B cell (primary cell): Measurements from ENCODE around the gene FSTL3. TPM values are rescaled to one million over a fixed set of nuclear protein-coding genes. Genes with fewer than 3 reads are reported as not detected.
"Not testable (repeated sequence)": the region's sequence is repeated elsewhere in the genome, so short reads cannot be mapped to it uniquely, and the experiment has no call there.

ENCODE experiments used
- ATAC-seq: fragments of 200-7000 bp; cut with Tn5 transposase; one replicate; pipeline ENCODE4 v1.10.0; 2021; ENCODE audit warnings: low read depth, mild to moderate bottlenecking, moderate number of reproducible peaks, moderate library complexity
- CTCF ChIA-PET: fragments of 350-600 bp; sonication (Branson Sonifier 250); formaldehyde crosslinking; loops from one replicate; lab custom pipeline; 2021; ENCODE audit warnings: antibody characterized with exemption, inconsistent platforms; lab: Charles Lee
- POLR2A ChIA-PET: fragments of 350-600 bp; sonication (Branson Sonifier 250); formaldehyde crosslinking; loops from one replicate; lab custom pipeline; 2021; ENCODE audit warnings: antibody characterized with exemption; lab: Charles Lee
- DNase-seq: peaks from one replicate; pipeline ENCODE4 v3.0.0; 2013
- H2AFZ ChIP-seq: 2 replicates; pipeline ENCODE4 v1.6.1; 2012; ENCODE audit warnings: mild to moderate bottlenecking, low read depth, low read length; ENCODE audit not compliant: insufficient read depth, poor library complexity, severe bottlenecking
- H3K27ac ChIP-seq, 2 donors: 1 replicate in 1 of 2; 2 replicates in 1 of 2; pipeline ENCODE4 v1.5.1; 2012 to 2013; ENCODE audit warnings: low read length in 2 of 2, mild to moderate bottlenecking in 2 of 2, moderate library complexity in 1 of 2
- H3K27me3 ChIP-seq, 4 experiments: fragments of 200-600 bp in 1 of 4; sonication (generic) in 1 of 4; replicated peaks in 1 of 4; 1 replicate in 2 of 4; 2 replicates in 2 of 4; pipeline versions ENCODE4 v1.6.1 to v1.7.0; 2013 to 2016; ENCODE audit warnings: low read length in 3 of 4, mild to moderate bottlenecking in 2 of 4, mixed read lengths in 1 of 4, moderate library complexity in 1 of 4; ENCODE audit not compliant: insufficient read depth in 4 of 4, control insufficient read depth in 3 of 4; ENCODE audit errors: control extremely low read depth in 1 of 4
- H3K36me3 ChIP-seq, 2 experiments: replicated peaks in 1 of 2; 1 replicate in 1 of 2; 2 replicates in 1 of 2; pipeline versions ENCODE4 v1.6.1 to v1.7.1; 2013; ENCODE audit warnings: low read length in 1 of 2; ENCODE audit not compliant: insufficient read depth in 2 of 2, control insufficient read depth in 1 of 2; ENCODE audit errors: control extremely low read depth in 1 of 2, extremely low read depth in 1 of 2
- H3K4me1 ChIP-seq, 2 donors: fragments of 200-600 bp in 1 of 2; sonication (generic) in 1 of 2; 1 replicate in 1 of 2; 2 replicates in 1 of 2; pipeline versions ENCODE4 v1.5.1 to v1.6.1; 2013 to 2017; ENCODE audit warnings: low read length in 2 of 2; ENCODE audit not compliant: control insufficient read depth in 2 of 2, insufficient read depth in 2 of 2
- H3K4me2 ChIP-seq: replicated peaks from 2 replicates; pipeline ENCODE3; 2012; ENCODE audit warnings: mild to moderate bottlenecking, low read depth, low read length; ENCODE audit not compliant: poor library complexity, severe bottlenecking
- H3K4me3 ChIP-seq, 5 experiments: fragments of 200-600 bp in 1 of 5; sonication (generic) in 1 of 5; 1 replicate in 3 of 5; 2 replicates in 2 of 5; pipeline versions ENCODE4 v1.5.1 to v1.7.0; 2011 to 2016; ENCODE audit warnings: low read length in 4 of 5, mild to moderate bottlenecking in 4 of 5, low read depth in 2 of 5, control low read depth in 1 of 5, moderate library complexity in 1 of 5; ENCODE audit not compliant: insufficient read depth in 1 of 5; ENCODE audit errors: control extremely low read depth in 1 of 5, extremely low read depth in 1 of 5
- H3K79me2 ChIP-seq: fragments of 200-600 bp; sonication (generic); one replicate; pipeline ENCODE4 v1.6.0; 2016; ENCODE audit warnings: low read length; ENCODE audit not compliant: control insufficient read depth, insufficient read depth
- H3K9ac ChIP-seq: fragments of 200-600 bp; sonication (generic); 2 replicates; pipeline ENCODE4 v1.6.1; 2017; ENCODE audit warnings: mild to moderate bottlenecking, low read length, moderate library complexity
- H3K9me3 ChIP-seq, 3 donors: one replicate each; pipeline versions ENCODE4 v1.6.1 to v1.7.1; 2013; ENCODE audit warnings: low read length in 2 of 3; ENCODE audit not compliant: control insufficient read depth in 2 of 3, insufficient read depth in 1 of 3; ENCODE audit errors: control extremely low read depth in 1 of 3
- H4K20me1 ChIP-seq: 2 replicates; pipeline ENCODE4 v1.6.0; 2012; ENCODE audit warnings: mild to moderate bottlenecking, low read length; ENCODE audit not compliant: insufficient read depth, control insufficient read depth, poor library complexity, severe bottlenecking
- H3K27ac Mint-ChIP-seq: one replicate; pipeline ENCODE4 v1.8.0; 2021; ENCODE audit warnings: mixed read lengths
- H3K27me3 Mint-ChIP-seq: one replicate; pipeline ENCODE4 v1.8.0; 2021; ENCODE audit warnings: mixed read lengths
- H3K4me1 Mint-ChIP-seq: one replicate; pipeline ENCODE4 v1.8.0; 2021; ENCODE audit warnings: mixed read lengths
- H3K4me3 Mint-ChIP-seq: one replicate; pipeline ENCODE4 v1.8.0; 2021; ENCODE audit warnings: mixed read lengths
- H3K9me3 Mint-ChIP-seq: one replicate; pipeline ENCODE4 v1.8.0; 2022; ENCODE audit warnings: mixed read lengths; ENCODE audit not compliant: insufficient read depth
- CTCF ChIP-seq: fragments of 200-600 bp; IDR thresholded peaks from one replicate; pipeline ENCODE4 v1.8.0; 2022; ENCODE audit warnings: antibody characterized with exemption, mild to moderate bottlenecking
- EZH2 ChIP-seq: IDR thresholded peaks from 2 replicates; pipeline ENCODE4 v1.6.1; 2012; ENCODE audit warnings: borderline replicate concordance, low read depth, mild to moderate bottlenecking, moderate library complexity, low read length; ENCODE audit not compliant: insufficient read depth, poor library complexity, severe bottlenecking
- WGBS: methylation state at CpG from one replicate; pipeline ENCODE4 v1.1.5; 2013; ENCODE audit warnings: missing lambda C conversion rate; ENCODE audit not compliant: insufficient coverage; 5-methylcytosine and 5-hydroxymethylcytosine counted together
- intact Hi-C: fragments of 100-400 bp; cut with micrococcal nuclease; formaldehyde crosslinking; loops from one replicate; pipeline ENCODE4 v1.10.0; 2022
- polyA plus RNA-seq: library from polyadenylated mRNA; depleted of rRNA; stranded (reverse); fragments of >200 nt; gene quantifications from 2 replicates; pipeline ENCODE4 v1.2.3, GENCODE V29; 2012
- total RNA-seq, 2 donors: library from RNA; stranded (reverse); fragments of 120-200 nt in 1 of 2; gene quantifications; 1 replicate in 1 of 2; 2 replicates in 1 of 2; pipeline versions ENCODE4 v1.2.3 to v1.2.4, GENCODE V29; 2013 to 2022

Gene FSTL3
- total and polyA plus RNA-seq, 2 donors (not counting 1 experiment from before 2014, with no cell fraction given), result 2.6 to 5.8 TPM

- H3K27me3 ChIP-seq, result no peaks in the 10 kb centered on the region
- Mint-ChIP-seq H3K27me3 (no peaks in the 10 kb centered on the region), H3K4me1 (peaks cover 18% of the 10 kb centered on the region), H3K27ac (no peak overlapping the region), H3K4me3 (no peak overlapping the region), H3K9me3 (no peaks in the 10 kb centered on the region)
- ChIA-PET POLR2A (interaction anchor here (0.7 kb wide), 1 partner anchor 40 kb away, joined by 6 read pairs; no protein-coding TSS in a partner anchor), CTCF (interaction anchor here (0.7 to 2.4 kb wide), 3 partner anchors 40 to 95 kb away, joined by 3 to 5 read pairs (median 3); no protein-coding TSS in a partner anchor)
- H2AFZ ChIP-seq, result no peak overlapping the region
- H3K4me1 ChIP-seq, result peaks cover 8 to 14% of the 10 kb centered on the region in 2 donors
- intact Hi-C loops, result no loop called here
- TF ChIP-seq CTCF (no peak), EZH2 (no peak)
- no peaks in the 10 kb centered on the region for H3K9me3 ChIP-seq
- peaks cover 47% of the 10 kb centered on the region for H4K20me1 ChIP-seq
- no peak overlapping the region for H3K27ac ChIP-seq
- peaks cover 51% of the 10 kb centered on the region for H3K79me2 ChIP-seq
- peaks cover 0 to 34% of the 10 kb centered on the region in 2 experiments for H3K36me3 ChIP-seq
- H3K9ac ChIP-seq, result no peak overlapping the region
- 93% methylated on average over 15 of the region's 19 CpGs for WGBS
- H3K4me2 ChIP-seq, result no peak overlapping the region
- DNase-seq (no peak), ATAC-seq (no peak)
- H3K4me3 ChIP-seq, result no peak overlapping the region
These were observed 48.0 kb upstream of the FSTL3 start for GRCh38 chr19:628168-628567.

GRCh38 chr19:629515-629914 is 46.7 kb upstream of the FSTL3 start:
- H3K9ac ChIP-seq, H3K27ac Mint-ChIP-seq, H3K4me3 Mint-ChIP-seq, H3K27me3 ChIP-seq, intact Hi-C loops, CTCF ChIA-PET, DNase-seq, H3K4me3 ChIP-seq, H3K9me3 ChIP-seq, H3K4me2 ChIP-seq, H3K27ac ChIP-seq, H2AFZ ChIP-seq, H3K27me3 Mint-ChIP-seq, ATAC-seq, H3K9me3 Mint-ChIP-seq: not testable (repeated sequence)
- H3K4me1 ChIP-seq, result peaks cover 14 to 24% of the 10 kb centered on the region in 2 donors
- peaks cover 49% of the 10 kb centered on the region for H4K20me1 ChIP-seq
- POLR2A ChIA-PET, result interaction anchor here (0.6 kb wide), 1 partner anchor 209 kb away, joined by 6 read pairs; no protein-coding TSS in a partner anchor
- H3K79me2 ChIP-seq, result peaks cover 59% of the 10 kb centered on the region
- peaks cover 23% of the 10 kb centered on the region for H3K4me1 Mint-ChIP-seq
- H3K36me3 ChIP-seq, result peaks cover 0 to 27% of the 10 kb centered on the region in 2 experiments
- WGBS, result 96% methylated on average over 23 of the region's 25 CpGs
